Measurements from ENCODE around the gene TACC3.

DNA sequence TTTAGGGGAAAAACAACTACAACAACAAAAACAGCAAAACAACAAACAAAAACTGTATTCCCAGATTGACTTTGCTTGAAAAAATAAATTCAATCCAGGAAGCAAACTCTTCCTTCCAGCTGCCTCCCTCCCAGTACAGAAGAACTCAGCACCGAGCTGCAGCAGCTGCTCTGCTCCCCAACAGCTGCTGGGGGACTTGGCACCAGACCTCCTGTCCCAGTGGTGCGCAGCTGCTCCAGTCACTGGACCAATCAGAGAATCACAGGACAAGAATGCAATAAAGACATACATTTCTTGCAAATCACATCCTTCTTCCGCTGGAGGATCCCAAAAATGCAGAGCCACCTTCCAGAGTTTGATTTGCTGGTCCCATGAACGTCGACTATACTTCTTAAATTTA is 25.4 kb upstream of the TACC3 start:
- no peak for TF ChIP-seq EZH2 (IDR thresholded peaks at IDR 0.05; ENCODE audit: insufficient read depth, poor library complexity, severe bottlenecking)
- no peak for TF ChIP-seq EZH2phosphoT487 (IDR thresholded peaks at IDR 0.05; ENCODE audit: insufficient read depth, low read depth)

Measured in GM23248 (cell line).